ENCODE measurements around the gene MPZL1.

Gene MPZL1

GRCh38 chr1:167714098-167714438 lies 7.7 kb upstream of the MPZL1 start:
- Histone ChIP-seq H3K27me3 (ENCODE audit: insufficient read depth, low read length, poor library complexity) (no peaks in the 10 kb centered on the region), H3K79me2 (ENCODE audit: insufficient read depth, low read length) (no peaks in the 10 kb centered on the region), H3K9ac (ENCODE audit: low read depth, low read length) (peak overlapping the region; percentile 78), H3K36me3 (ENCODE audit: insufficient read depth, low read length) (no peaks in the 10 kb centered on the region), H3K4me2 (ENCODE audit: insufficient read depth, low read length) (peak overlapping the region; percentile 97), H3K9me3 (ENCODE audit: insufficient read depth, low read length, severe bottlenecking) (no peaks in the 10 kb centered on the region), H4K20me1 (ENCODE audit: insufficient read depth, low read length) (no peaks in the 10 kb centered on the region), H3K4me1 (ENCODE audit: insufficient read depth, low read length) (peaks cover 27% of the 10 kb centered on the region), H2AFZ (ENCODE audit: low read depth, low read length) (peak overlapping the region; percentile 98), H3K27ac (ENCODE audit: low read length) (peak overlapping the region; percentile 99), H3K4me3 (ENCODE audit: low read depth in 1 of 2, low read length in 2 of 2) (peak overlapping the region; percentile 46 to 93)
- ATAC-seq (ENCODE audit: insufficient read depth, low read depth) = peak; percentile 82
- TF ChIP-seq EZH2 (IDR thresholded peaks at IDR 0.05; ENCODE audit: borderline replicate concordance, low read depth, low read length, severe bottlenecking) = no peak
- no peak for TF ChIP-seq CTCF (IDR thresholded peaks at IDR 0.05; ENCODE audit: borderline replicate concordance, extremely low read depth, low read length, poor library complexity, severe bottlenecking)
- no peak for DNase-seq

GRCh38 chr1:167714439-167715156 lies 7.2 kb upstream of the MPZL1 start:
- peak overlapping the region; percentile 99 for H3K27ac ChIP-seq (ENCODE audit: low read length)
- TF ChIP-seq CTCF (IDR thresholded peaks at IDR 0.05; ENCODE audit: borderline replicate concordance, extremely low read depth, low read length, poor library complexity, severe bottlenecking) = peak; percentile 41
- no peak for TF ChIP-seq EZH2 (IDR thresholded peaks at IDR 0.05; ENCODE audit: borderline replicate concordance, low read depth, low read length, severe bottlenecking)
- H3K4me2 ChIP-seq (ENCODE audit: insufficient read depth, low read length) = peak overlapping the region; percentile 97
- H2AFZ ChIP-seq (ENCODE audit: low read depth, low read length) = peak overlapping the region; percentile 98
- H3K36me3 ChIP-seq (ENCODE audit: insufficient read depth, low read length) = no peaks in the 10 kb centered on the region
- peak overlapping the region; percentile 46 to 93 for H3K4me3 ChIP-seq (ENCODE audit: low read depth in 1 of 2, low read length in 2 of 2)
- H3K79me2 ChIP-seq (ENCODE audit: insufficient read depth, low read length) = no peaks in the 10 kb centered on the region
- no peaks in the 10 kb centered on the region for H4K20me1 ChIP-seq (ENCODE audit: insufficient read depth, low read length)
- H3K27me3 ChIP-seq (ENCODE audit: insufficient read depth, low read length, poor library complexity) = no peaks in the 10 kb centered on the region
- DNase-seq (peak; percentile 87), ATAC-seq (ENCODE audit: insufficient read depth, low read depth) (peak; percentile 55)
- H3K9me3 ChIP-seq (ENCODE audit: insufficient read depth, low read length, severe bottlenecking) = no peaks in the 10 kb centered on the region
- H3K4me1 ChIP-seq (ENCODE audit: insufficient read depth, low read length) = peaks cover 27% of the 10 kb centered on the region
- peak overlapping the region; percentile 78 for H3K9ac ChIP-seq (ENCODE audit: low read depth, low read length)

- Histone ChIP-seq H2AFZ (ENCODE audit: low read depth, low read length) (peak overlapping the region; percentile 83), H4K20me1 (ENCODE audit: insufficient read depth, low read length) (no peaks in the 10 kb centered on the region), H3K27me3 (ENCODE audit: insufficient read depth, low read length, poor library complexity) (no peaks in the 10 kb centered on the region), H3K9me3 (ENCODE audit: insufficient read depth, low read length, severe bottlenecking) (no peaks in the 10 kb centered on the region), H3K4me3 (ENCODE audit: low read depth in 1 of 2, low read length in 2 of 2) (peak overlapping the region; percentile 81 to 93), H3K27ac (ENCODE audit: low read length) (peak overlapping the region; percentile 99), H3K4me2 (ENCODE audit: insufficient read depth, low read length) (peak overlapping the region; percentile 97), H3K36me3 (ENCODE audit: insufficient read depth, low read length) (no peaks in the 10 kb centered on the region), H3K9ac (ENCODE audit: low read depth, low read length) (peak overlapping the region; percentile 78), H3K79me2 (ENCODE audit: insufficient read depth, low read length) (no peaks in the 10 kb centered on the region), H3K4me1 (ENCODE audit: insufficient read depth, low read length) (peaks cover 27% of the 10 kb centered on the region)
- DNase-seq = peak; percentile 91
- peak; percentile 56 for ATAC-seq (ENCODE audit: insufficient read depth, low read depth)
- no peak for TF ChIP-seq EZH2 (IDR thresholded peaks at IDR 0.05; ENCODE audit: borderline replicate concordance, low read depth, low read length, severe bottlenecking)
- peak; percentile 91 for TF ChIP-seq CTCF (IDR thresholded peaks at IDR 0.05; ENCODE audit: borderline replicate concordance, extremely low read depth, low read length, poor library complexity, severe bottlenecking)
Observed at GRCh38 chr1:167715157-167715999, 6.4 kb upstream of the MPZL1 start.

Measured in DND-41 (cell line).